M059J (cell line): ENCODE results near the gene TENT4A. TPM values are rescaled to one million over a fixed set of nuclear protein-coding genes. Genes with fewer than 3 reads are reported as not detected.
"Not testable (repeated sequence)": the region's sequence is repeated elsewhere in the genome, so short reads cannot be mapped to it uniquely, and the experiment has no call there.

Experiments used
- DNase-seq: peaks from one replicate; pipeline ENCODE4 v3.0.0-alpha.2; 2012; ENCODE audit warnings: low read depth
- total RNA-seq: library from RNA; depleted of rRNA; stranded (reverse); fragments of >200 nt; shearing (Covaris generic); gene quantifications from 2 replicates; pipeline ENCODE4 v1.2.3, GENCODE V29; 2014; rRNA removed

Gene TENT4A
- total RNA-seq = 9.2 and 11.7 TPM in 2 replicates

GRCh38 chr5:6713274-6714225, at the start of gene TENT4A:
TENT4A (plus strand) TSS chr5:6713432; CDS start chr5:6713984, 552 bp downstream.
- no peak for DNase-seq

GRCh38 chr5:6666762-6667161, 46.5 kb upstream of the TENT4A start:
- DNase-seq = no peak

GRCh38 chr5:6667648-6668047, 45.6 kb upstream of the TENT4A start:
- no peak for DNase-seq

- not testable (repeated sequence) for DNase-seq
Measured at GRCh38 chr5:6668717-6669116, 44.5 kb upstream of the TENT4A start.

- DNase-seq = no peak
Measured at GRCh38 chr5:6673031-6673430, 40.2 kb upstream of the TENT4A start.

- no peak for DNase-seq
Measured at GRCh38 chr5:6673963-6674362, 39.3 kb upstream of the TENT4A start.

GRCh38 chr5:6674421-6674820, 38.8 kb upstream of the TENT4A start:
- no peak for DNase-seq

GRCh38 chr5:6674886-6675285, 38.3 kb upstream of the TENT4A start:
- DNase-seq = no peak

GRCh38 chr5:6675784-6676491, 37.3 kb upstream of the TENT4A start:
- peak; percentile 5 for DNase-seq

GRCh38 chr5:6676702-6677101, 36.5 kb upstream of the TENT4A start:
- DNase-seq = peak; percentile 60

- DNase-seq = no peak
Measured at GRCh38 chr5:6678385-6678784, 34.8 kb upstream of the TENT4A start.

- no peak for DNase-seq
Measured at GRCh38 chr5:6680922-6681321, 32.3 kb upstream of the TENT4A start.

- DNase-seq = no peak
Measured at GRCh38 chr5:6681682-6682081, 31.6 kb upstream of the TENT4A start.

GRCh38 chr5:6682239-6682638, 31.0 kb upstream of the TENT4A start:
- no peak for DNase-seq

- no peak for DNase-seq
Measured at GRCh38 chr5:6683241-6683640, 30.0 kb upstream of the TENT4A start.

- no peak for DNase-seq
Measured at GRCh38 chr5:6684075-6684474, 29.2 kb upstream of the TENT4A start.

GRCh38 chr5:6686501-6686900, 26.7 kb upstream of the TENT4A start:
- no peak for DNase-seq

- peak; percentile 48 for DNase-seq
Measured at GRCh38 chr5:6686915-6687409, 26.3 kb upstream of the TENT4A start.

GRCh38 chr5:6687505-6687904, 25.7 kb upstream of the TENT4A start:
- DNase-seq = no peak

- DNase-seq = no peak
Measured at GRCh38 chr5:6692906-6693305, 20.3 kb upstream of the TENT4A start.

GRCh38 chr5:6698696-6699095, 14.5 kb upstream of the TENT4A start:
- DNase-seq = no peak

- DNase-seq = no peak
Measured at GRCh38 chr5:6699357-6699756, 13.9 kb upstream of the TENT4A start.
